Sigmoid colon (tissue), 3 donors: ENCODE data around the gene YIPF3.

Experiments used
- POLR2A ChIP-seq, 2 donors: fragments of 450-650 bp; IDR thresholded peaks; one replicate each; pipeline ENCODE4 v1.6.1; 2016; ENCODE audit warnings: antibody characterized with exemption in 2 of 2, mild to moderate bottlenecking in 2 of 2, moderate library complexity in 2 of 2
- TF ChIP-seq, protein P1 (sequence below), 4 experiments: fragments of 450-650 bp in 3 of 4; fragments of 200-600 bp in 1 of 4; IDR thresholded peaks; one replicate each; pipeline ENCODE4 v1.5.1; 2016 to 2019; ENCODE audit warnings: antibody characterized with exemption in 4 of 4, mild to moderate bottlenecking in 3 of 4, moderate library complexity in 2 of 4

DNA sequence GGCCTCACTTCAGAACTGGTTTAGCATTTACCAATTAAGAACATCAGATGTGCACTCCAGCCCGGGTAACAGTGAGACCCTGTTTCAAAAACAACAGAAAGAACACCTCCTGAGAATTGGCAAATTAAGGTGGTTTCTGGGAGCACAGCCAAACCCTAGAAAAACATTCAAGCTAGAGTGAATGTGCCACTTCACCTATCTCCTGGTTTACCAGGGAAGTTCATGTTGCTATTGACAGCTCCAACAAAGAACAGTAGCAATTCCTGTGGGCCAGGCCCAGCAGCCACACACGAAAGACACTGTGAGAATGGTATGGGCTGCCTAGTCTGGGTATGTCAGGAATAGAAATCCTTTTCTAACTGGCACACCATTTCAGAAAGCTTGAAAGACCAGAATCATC, 5.1 kb upstream of the YIPF3 start:
- TF ChIP-seq, protein P1, sequence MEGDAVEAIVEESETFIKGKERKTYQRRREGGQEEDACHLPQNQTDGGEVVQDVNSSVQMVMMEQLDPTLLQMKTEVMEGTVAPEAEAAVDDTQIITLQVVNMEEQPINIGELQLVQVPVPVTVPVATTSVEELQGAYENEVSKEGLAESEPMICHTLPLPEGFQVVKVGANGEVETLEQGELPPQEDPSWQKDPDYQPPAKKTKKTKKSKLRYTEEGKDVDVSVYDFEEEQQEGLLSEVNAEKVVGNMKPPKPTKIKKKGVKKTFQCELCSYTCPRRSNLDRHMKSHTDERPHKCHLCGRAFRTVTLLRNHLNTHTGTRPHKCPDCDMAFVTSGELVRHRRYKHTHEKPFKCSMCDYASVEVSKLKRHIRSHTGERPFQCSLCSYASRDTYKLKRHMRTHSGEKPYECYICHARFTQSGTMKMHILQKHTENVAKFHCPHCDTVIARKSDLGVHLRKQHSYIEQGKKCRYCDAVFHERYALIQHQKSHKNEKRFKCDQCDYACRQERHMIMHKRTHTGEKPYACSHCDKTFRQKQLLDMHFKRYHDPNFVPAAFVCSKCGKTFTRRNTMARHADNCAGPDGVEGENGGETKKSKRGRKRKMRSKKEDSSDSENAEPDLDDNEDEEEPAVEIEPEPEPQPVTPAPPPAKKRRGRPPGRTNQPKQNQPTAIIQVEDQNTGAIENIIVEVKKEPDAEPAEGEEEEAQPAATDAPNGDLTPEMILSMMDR (IDR thresholded peaks at IDR 0.05): no peak
- TF ChIP-seq POLR2A (IDR thresholded peaks at IDR 0.05): no peak
